GM19193 (cell line): ENCODE measurements around the gene MAFF.

ENCODE experiments used
- POLR2A ChIP-seq: IDR thresholded peaks from 4 replicates; pipeline ENCODE4 v1.6.1; 2011; ENCODE audit not compliant: insufficient read depth, insufficient read length; ENCODE audit errors: extremely low read depth

The MAFF gene

DNA sequence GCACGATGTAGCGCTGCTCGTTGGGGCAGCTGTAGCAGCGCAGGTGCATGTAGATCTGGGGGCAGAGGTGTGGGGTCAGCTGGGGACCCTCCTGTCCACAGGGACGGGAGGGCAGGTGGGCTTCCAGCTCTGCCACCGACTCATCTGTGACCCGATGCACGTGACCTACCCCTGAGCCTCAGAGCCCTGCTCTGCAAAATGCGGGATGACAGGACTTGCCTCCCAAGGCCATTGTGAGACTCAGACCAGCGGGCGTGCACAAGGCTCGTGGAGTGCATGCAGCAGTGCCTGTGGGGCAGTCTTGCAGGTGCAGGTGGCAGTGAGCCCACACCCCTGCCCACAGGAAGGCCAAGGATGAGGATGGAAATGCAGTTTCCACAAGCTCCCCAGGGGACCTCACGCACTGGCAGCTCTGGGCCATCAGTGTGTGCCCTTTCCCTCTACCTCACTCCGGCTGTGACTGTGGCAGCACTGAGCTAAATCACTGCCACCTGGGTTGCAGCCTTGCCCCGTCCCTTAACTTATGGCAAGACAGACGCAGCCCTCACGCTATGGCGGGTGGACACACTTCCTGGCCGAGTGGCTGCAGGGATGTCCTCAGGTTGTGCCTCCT is 44.4 kb downstream of the MAFF start:
- TF ChIP-seq POLR2A: no peak

DNA sequence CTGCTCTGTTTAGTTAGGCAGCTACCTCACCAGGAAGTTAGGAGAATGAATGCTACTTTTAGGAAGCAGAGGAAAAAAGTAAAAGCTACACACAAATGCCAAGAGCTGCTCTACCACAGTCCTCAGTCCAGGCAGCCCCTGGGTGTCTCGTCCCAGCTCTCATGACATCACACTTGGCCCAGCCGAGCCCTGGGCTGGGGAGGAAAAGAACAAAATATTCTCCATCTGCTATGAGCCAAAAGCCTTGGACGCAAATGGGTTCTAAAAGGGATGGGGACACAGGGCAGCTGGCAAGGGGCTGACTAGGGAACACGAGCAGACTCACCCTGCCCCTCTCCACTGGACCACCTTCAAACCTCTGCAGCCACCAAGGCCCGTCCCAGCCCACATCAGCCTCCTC is 44.9 kb downstream of the MAFF start:
- no peak for TF ChIP-seq POLR2A

DNA sequence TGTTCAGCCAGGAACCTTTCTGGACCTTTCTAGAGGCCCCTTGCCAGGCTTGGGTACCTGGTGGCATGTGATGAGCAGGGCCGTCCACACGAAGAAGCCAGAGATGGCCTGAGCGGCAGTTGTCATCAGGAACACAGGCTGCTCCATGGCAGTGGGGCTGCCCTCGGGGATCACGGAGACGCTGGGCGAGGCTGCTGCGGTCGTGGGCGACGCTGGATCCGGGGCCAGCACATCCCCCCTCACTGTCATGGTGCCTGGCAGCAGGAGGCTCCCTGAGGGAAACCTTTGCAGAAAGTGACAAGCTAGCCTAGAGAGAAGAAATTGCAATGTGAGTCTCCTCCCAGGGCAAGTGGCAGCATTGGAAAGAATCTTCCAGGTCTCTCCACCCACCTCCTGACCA is 45.9 kb downstream of the MAFF start:
- no peak for TF ChIP-seq POLR2A

DNA sequence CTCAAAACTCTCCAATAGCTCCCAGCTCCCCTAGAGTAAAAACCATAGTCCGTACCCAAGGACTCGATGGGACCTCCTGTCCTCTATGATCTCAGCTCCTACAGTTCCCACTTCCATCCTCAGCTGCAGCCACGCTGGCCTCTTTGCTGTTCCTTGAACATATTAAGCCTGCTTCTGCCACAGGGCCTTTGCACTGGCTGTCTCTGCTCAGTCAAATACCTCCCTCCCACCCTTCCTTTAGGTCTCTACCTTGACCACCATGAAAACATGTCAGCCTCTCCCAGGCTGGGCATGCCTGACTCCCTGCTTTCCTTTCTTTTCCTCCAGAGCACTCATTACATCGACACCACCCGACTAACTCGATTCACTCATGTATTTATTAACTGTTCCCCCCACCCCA is 46.5 kb downstream of the MAFF start:
- TF ChIP-seq POLR2A: no peak

DNA sequence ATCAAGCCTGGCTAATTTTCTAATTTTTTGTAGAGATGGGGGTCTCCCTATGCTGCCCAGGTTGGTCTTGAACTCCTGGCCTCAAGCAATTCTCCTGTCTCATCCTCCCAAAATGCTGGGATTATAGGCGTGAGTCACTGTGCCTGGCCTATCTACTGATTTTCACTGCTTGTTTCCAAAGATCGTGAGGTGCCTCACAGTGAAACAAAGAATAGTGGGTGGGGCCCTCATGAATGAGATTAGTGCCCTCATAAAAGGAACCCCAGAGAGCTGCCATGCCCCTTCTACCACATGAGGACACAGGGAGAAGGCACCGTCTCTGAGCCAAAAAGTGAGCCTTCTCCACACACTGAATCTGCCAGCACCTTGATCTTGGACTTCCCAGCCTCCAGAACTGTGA is 47.5 kb downstream of the MAFF start:
- TF ChIP-seq POLR2A: no peak

DNA sequence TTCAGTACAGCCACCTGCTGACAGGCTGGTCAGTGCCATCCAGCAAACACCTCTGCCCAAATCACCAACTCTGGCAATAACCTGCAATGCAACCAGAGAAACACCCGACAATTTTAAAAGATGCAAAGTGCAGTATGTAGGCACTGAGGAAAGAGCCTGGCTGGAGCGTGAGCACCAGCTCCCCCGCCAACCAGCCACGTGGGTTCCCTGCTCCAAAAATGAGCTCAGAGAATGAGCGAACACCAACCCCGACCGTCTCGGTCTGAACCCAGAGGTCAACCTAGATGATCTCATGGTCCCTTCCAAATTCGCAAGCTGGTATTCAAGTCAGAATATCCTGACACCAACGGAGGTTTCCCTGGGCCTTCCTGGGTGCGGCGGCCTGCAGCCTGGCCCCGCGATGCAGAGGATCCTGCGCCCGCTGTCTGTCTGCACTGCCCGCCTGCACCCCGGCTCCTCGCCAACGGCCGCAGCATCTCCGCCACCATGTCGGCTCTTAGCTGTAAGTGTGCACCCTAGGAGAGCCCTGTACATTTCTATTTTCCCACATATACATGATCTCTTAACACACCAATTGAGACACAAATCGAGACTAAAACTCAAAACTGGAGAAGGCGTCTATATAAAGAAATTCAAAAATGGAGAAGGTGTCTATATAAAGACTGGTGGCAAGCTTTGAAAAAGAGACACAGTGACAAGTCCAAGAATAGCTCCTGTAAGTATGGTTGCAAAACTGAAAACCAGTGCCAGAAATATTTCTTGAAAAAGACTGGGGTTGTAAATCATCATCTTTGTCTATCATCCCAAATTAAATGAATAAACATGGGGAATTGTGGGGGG is 48.2 kb downstream of the MAFF start:
- TF ChIP-seq POLR2A: no peak

DNA sequence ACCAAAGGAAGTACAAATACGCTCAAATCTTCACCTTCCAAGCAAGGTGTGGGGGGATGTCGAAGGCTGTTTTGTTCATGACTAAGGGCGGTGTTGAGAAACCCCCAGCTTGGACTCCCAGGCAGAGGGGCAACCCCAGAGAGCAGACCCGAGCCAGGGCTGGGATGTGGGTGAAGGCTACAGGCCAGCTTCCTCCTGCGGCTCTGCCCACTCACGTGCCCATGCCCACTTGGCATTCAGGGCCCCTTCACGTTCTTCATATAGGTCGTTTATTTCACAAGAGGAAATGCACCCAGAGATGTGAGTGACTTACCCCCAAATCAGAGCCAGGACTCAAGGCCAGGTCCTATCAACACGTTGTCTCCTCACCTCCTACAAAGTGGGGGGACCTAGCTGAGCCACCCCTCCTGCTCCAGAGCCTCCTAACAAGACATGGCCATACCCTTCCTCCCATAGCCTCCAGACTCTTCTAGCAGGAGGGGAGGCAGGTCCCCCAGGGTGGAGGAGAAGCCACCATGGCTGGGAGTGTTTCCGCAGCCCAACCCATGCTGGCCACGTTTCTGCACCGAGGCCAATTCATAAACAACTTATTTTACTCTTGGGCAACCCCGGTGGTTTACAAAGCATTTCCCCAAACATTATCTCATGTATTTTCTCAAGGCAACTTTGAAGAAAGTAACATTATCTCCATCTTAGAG is 49.0 kb downstream of the MAFF start:
- no peak for TF ChIP-seq POLR2A

DNA sequence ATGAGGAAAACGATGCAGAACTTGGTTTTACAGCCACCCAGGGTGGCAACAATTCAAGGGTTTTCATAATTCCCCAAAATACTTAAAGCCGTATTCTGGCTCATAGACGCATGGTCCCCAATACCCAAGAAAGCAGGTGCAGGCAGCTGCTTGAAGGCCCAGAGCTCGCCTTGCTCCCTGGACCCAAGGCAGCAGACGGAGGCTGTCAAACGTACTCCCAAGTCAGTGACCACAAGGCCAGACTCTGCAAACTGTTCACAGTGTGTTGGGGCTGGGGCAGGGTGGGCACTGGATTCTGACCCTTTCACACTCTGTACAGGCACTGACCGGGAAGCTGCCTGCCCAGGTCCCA is 49.5 kb downstream of the MAFF start:
- TF ChIP-seq POLR2A: no peak

DNA sequence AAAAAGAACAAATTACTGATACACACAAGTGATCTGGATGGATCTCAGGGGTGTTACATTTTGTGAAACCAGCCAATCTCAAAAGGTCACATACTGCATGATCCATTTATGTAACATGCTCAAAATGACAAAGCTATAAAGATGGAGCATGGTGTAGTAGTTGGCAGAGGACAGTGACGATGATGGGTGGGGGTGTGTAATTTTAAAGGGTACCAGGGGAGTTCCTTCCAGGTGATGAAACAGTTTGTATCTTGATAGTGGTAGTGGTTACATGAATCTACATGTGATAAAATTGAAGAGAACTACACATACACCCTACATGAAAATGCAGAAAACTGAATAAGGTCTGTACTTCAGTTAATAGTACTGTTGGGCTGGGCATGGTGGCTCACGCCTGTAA is 53.9 kb downstream of the MAFF start:
- TF ChIP-seq POLR2A: no peak

DNA sequence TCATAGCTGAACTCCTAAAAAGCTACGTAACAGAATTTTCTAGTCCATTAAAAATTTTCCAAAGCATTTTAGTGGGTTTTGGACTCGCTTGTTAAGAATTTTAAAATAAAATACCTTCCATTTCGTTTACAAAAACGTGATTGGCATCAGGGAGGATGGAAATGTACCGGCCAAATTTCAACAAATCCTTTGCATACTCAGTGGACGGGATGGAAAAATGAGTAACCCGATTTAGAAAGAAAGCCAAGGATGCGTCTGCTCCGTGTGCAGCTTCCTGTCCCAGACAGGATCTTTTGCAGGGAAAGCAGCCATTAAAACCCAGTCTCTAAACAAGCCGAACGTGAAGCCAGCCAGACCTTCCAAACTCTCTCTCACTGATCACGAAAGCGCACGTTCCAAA is 55.4 kb downstream of the MAFF start:
- no peak for TF ChIP-seq POLR2A

DNA sequence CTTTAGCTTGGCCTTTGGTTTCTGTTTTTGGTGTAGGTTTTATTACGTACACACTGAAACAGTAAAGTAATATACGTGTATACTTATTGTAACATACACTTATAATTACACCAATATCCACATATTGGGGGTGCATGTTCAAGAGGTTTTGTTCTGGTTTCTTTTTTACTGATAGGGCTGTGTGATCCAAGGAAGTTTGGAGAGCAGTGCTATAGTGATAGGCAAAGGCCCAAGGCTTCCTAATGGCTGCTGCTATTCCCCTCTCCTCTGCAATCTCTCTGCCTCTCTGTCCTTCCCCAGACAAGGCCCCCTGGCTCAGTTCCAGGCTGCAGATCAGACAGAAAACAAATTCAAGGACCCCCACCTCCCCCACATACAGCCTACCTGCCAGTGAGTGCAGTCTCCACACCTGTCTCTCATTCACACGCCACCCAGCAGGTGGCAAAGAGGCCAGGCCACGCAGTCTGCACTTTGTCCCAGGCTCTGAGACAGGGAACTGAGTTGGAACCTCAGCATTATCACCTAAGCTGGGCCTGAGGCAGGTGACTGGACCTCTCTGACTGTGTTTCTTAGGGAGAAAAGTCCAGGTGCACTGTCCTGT is 56.0 kb downstream of the MAFF start:
- no peak for TF ChIP-seq POLR2A

DNA sequence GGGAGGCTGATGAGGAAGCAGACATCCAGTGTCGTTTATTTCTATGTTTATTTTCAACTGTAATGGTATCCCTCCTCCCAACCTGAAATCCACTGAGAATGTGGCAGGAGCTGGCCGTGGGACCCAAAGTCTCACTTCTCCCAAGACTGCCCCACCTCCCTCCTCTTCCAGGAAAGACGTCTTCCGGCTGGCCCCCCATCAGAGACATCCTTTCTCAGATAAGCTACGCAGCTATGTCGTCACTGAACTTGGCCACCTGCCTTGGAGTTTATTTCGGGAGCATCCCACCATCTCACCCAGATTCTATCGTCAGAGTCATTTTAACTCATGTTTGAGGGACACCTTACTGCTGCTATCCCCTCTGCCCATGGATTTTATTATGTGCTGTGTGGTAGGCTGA is 57.1 kb downstream of the MAFF start:
- no peak for TF ChIP-seq POLR2A

DNA sequence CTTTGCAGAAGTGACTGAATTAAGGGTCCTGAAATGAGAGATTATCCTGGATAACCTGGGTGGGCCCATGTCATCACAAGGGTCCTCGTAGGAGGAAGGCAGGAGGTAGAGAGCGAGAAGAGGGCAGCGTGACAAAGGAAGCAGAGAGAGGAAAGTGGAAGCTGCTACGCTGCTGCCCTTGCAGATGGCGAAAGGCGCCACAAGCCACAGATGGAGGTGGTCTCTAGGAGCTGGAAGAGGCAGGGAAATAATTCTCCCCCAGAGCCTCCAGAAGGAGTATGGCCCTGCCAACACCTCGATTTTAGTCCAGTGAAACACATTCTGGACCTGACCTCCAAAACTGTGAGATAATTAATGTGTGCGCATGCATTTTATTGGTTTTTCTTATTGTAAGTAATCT is 57.6 kb downstream of the MAFF start:
- no peak for TF ChIP-seq POLR2A

DNA sequence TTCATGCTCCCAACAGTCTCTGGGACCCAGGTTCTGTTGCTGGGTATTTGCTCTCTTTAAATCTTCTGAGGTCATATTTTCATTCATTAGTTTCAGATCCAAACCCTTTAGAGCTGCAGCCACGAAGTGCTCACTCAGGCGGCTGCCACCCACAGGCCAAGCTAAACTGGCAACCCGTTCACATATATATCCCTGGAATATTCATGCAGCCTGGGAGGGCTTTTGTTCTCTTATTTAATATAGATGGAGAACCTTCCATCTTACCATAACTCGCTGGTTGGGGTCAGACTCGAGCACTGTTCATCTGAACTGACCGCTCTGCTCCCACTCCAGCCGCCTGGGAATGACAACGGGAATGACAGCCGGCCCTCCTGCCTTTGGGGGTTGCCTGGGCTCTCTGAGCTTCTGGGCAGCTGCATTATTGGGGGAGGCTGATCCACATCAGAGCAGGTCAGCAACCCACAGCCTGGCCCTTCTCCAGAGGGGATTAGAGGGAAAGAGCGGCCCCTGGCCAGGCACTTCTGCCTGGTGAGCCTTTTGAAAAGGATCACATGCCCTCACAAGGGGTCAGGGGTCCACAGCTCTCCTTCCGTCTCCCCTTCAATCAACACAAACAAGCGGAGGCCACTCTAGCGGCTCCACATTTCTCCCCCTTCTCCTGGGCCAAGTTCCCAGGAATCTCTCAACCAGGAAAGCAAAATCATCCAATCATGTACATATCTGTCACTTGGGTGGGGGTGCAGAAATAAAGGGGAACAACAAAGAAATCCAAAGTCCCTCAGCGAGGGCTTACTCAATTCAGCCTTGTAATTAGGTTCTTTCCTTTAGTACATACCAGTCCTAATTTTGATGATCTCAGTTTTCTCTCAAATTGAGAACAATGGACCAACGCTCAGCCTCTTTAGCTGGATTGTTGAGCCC is 59.2 kb downstream of the MAFF start:
- no peak for TF ChIP-seq POLR2A
